H1 (cell line): ENCODE measurements around the gene RAVER2.

Experiments used
- CEBPB ChIP-seq: IDR thresholded peaks from 2 replicates; pipeline ENCODE4 v1.6.1; 2012; ENCODE audit warnings: low read depth, low read length
- CTCF ChIP-seq, 3 experiments: IDR thresholded peaks; 1 replicate in 2 of 3; 2 replicates in 1 of 3; pipeline versions ENCODE4 v1.5.1 to v1.6.1; 2011; ENCODE audit warnings: low read length in 3 of 3, mild to moderate bottlenecking in 3 of 3, inconsistent platforms in 2 of 3, low read depth in 1 of 3, moderate library complexity in 1 of 3; ENCODE audit not compliant: insufficient read depth in 1 of 3; ENCODE audit errors: control extremely low read depth in 1 of 3
- EZH2 ChIP-seq: fragments of 200-600 bp; sonication (generic); IDR thresholded peaks from 2 replicates; pipeline ENCODE4 v1.7.1; 2012; ENCODE audit warnings: low read depth, mild to moderate bottlenecking, moderate library complexity, low read length, inconsistent platforms; ENCODE audit not compliant: severe bottlenecking
- MAX ChIP-seq: IDR thresholded peaks from 2 replicates; pipeline ENCODE4 v1.6.1; 2012; ENCODE audit warnings: inconsistent platforms
- POLR2A ChIP-seq, 2 experiments: IDR thresholded peaks; 1 replicate in 1 of 2; 2 replicates in 1 of 2; pipeline ENCODE4 v1.6.1; 2011; ENCODE audit warnings: low read depth in 2 of 2, low read length in 2 of 2, mild to moderate bottlenecking in 2 of 2; ENCODE audit errors: control extremely low read depth in 1 of 2
- TEAD4 ChIP-seq: IDR thresholded peaks from 2 replicates; pipeline ENCODE4 v1.6.1; 2012; ENCODE audit warnings: low read depth, low read length, inconsistent platforms, mixed read lengths

GRCh38 chr1:64810001-64810400 is 65.1 kb downstream of the RAVER2 start:
- TF ChIP-seq TEAD4 (no peak), POLR2A (IDR thresholded peaks at IDR 0.05; ENCODE audit: control extremely low read depth in 1 of 2, low read depth in 2 of 2, low read length in 2 of 2) (no peak), CEBPB (no peak), EZH2 (no peak), MAX (no peak), CTCF (IDR thresholded peaks at IDR 0.05; ENCODE audit: control extremely low read depth in 1 of 3, insufficient read depth in 1 of 3, low read depth in 1 of 3, low read length in 3 of 3) (no peak)
